SK-N-SH (cell line): Measurements from ENCODE around the gene ACOXL. TPM values are rescaled to one million over a fixed set of nuclear protein-coding genes. Genes with fewer than 3 reads are reported as not detected.

ENCODE experiments used
- CTCF ChIA-PET: fragments of 300-600, 350-600 bp; formaldehyde crosslinking; extraction: SDS; loops from one replicate; lab custom pipeline; 2021; lab: Yijun Ruan, JAX
- POLR2A ChIA-PET: fragments of 350-600 bp; sonication (Branson Sonifier 250); formaldehyde crosslinking; extraction: SDS; loops from one replicate; lab custom pipeline; 2020; ENCODE audit warnings: antibody characterized with exemption, inconsistent platforms; lab: Yijun Ruan, JAX
- DNase-seq: peaks from one replicate; pipeline ENCODE4 v3.0.0; 2012
- H2AFZ ChIP-seq: fragments of 200-600 bp; sonication (generic); 2 replicates; pipeline ENCODE4 v1.8.1; 2016; ENCODE audit warnings: antibody characterized with exemption, mild to moderate bottlenecking, low read depth
- H3F3A ChIP-seq: fragments of 200-600 bp; sonication (generic); replicated peaks from 2 replicates; pipeline ENCODE3; 2016; ENCODE audit warnings: antibody characterized with exemption, mild to moderate bottlenecking; ENCODE audit not compliant: insufficient read depth
- H3K27ac ChIP-seq, 2 experiments: fragments of 200-500 bp in 1 of 2; fragments of 200-600 bp in 1 of 2; sonication (Bioruptor generic) in 1 of 2; sonication (generic), shearing (Covaris generic) in 1 of 2; 2 replicates each; pipeline versions ENCODE4 v1.5.1 to v1.6.1; 2014 to 2016; ENCODE audit warnings: low read depth in 2 of 2, inconsistent platforms in 1 of 2, low read length in 1 of 2, mild to moderate bottlenecking in 1 of 2, mixed read lengths in 1 of 2
- H3K27me3 ChIP-seq: fragments of 200-600 bp; sonication (generic), shearing (Covaris generic); 2 replicates; pipeline ENCODE4 v1.6.1; 2016; ENCODE audit warnings: mixed run types; ENCODE audit not compliant: insufficient read depth
- H3K36me3 ChIP-seq, 2 experiments: fragments of 200-500 bp in 1 of 2; fragments of 200-600 bp in 1 of 2; sonication (Bioruptor generic) in 1 of 2; sonication (generic) in 1 of 2; replicated peaks in 1 of 2; 2 replicates each; pipeline versions ENCODE3 to v1.5.1; 2014 to 2016; ENCODE audit warnings: low read length in 1 of 2, mild to moderate bottlenecking in 1 of 2; ENCODE audit not compliant: insufficient read depth in 2 of 2, control insufficient read depth in 1 of 2
- H3K4me1 ChIP-seq, 2 experiments: fragments of 200-500 bp in 1 of 2; fragments of 200-600 bp in 1 of 2; sonication (Bioruptor generic) in 1 of 2; sonication (generic), shearing (Covaris generic) in 1 of 2; 2 replicates each; pipeline versions ENCODE4 v1.5.1 to v1.6.1; 2014 to 2016; ENCODE audit warnings: low read depth in 1 of 2, low read length in 1 of 2, mixed run types in 1 of 2; ENCODE audit not compliant: insufficient read depth in 2 of 2, control insufficient read depth in 1 of 2
- H3K4me2 ChIP-seq: fragments of 200-600 bp; sonication (generic), shearing (Covaris generic); 2 replicates; pipeline ENCODE4 v1.6.1; 2017; ENCODE audit warnings: mixed run types
- H3K4me3 ChIP-seq, 2 experiments: fragments of 200-500 bp in 1 of 2; fragments of 200-600 bp in 1 of 2; sonication (Bioruptor generic) in 1 of 2; sonication (generic), shearing (Covaris generic) in 1 of 2; 2 replicates each; pipeline versions ENCODE4 v1.5.1 to v1.8.1; 2014 to 2016; ENCODE audit warnings: low read depth in 2 of 2, inconsistent platforms in 1 of 2, low read length in 1 of 2, mild to moderate bottlenecking in 1 of 2, mixed read lengths in 1 of 2, moderate library complexity in 1 of 2
- H3K79me2 ChIP-seq: fragments of 200-600 bp; sonication (generic); 2 replicates; pipeline ENCODE4 v1.8.1; 2017; ENCODE audit warnings: mild to moderate bottlenecking; ENCODE audit not compliant: insufficient read depth
- H3K9ac ChIP-seq: fragments of 200-600 bp; sonication (generic); 2 replicates; pipeline ENCODE4 v1.6.1; 2017; ENCODE audit warnings: mixed run types
- H3K9me2 ChIP-seq: fragments of 200-600 bp; sonication (generic); 2 replicates; pipeline ENCODE4 v1.6.1; 2017; ENCODE audit warnings: mixed run types
- H3K9me3 ChIP-seq: fragments of 200-600 bp; sonication (generic); 2 replicates; pipeline ENCODE4 v1.6.1; 2017; ENCODE audit warnings: mixed run types, mild to moderate bottlenecking, moderate library complexity
- H4K20me1 ChIP-seq: fragments of 200-600 bp; sonication (generic); 2 replicates; pipeline ENCODE4 v1.6.1; 2017; ENCODE audit warnings: mild to moderate bottlenecking, mixed run types; ENCODE audit not compliant: insufficient read depth
- EZH2phosphoT487 ChIP-seq: fragments of 200-600 bp; sonication (generic); IDR thresholded peaks from 2 replicates; pipeline ENCODE4 v1.6.1; 2017; ENCODE audit warnings: low read depth, mixed run types, mild to moderate bottlenecking, antibody characterized with exemption, moderate library complexity, borderline replicate concordance
- FOXJ3 ChIP-seq: sonication (generic); formaldehyde crosslinking; IDR thresholded peaks from 2 replicates; pipeline ENCODE4 v1.5.1; 2020; ENCODE audit warnings: mild to moderate bottlenecking, missing genetic modification reagents
- GABPA ChIP-seq: IDR thresholded peaks from 2 replicates; pipeline ENCODE4 v1.4.0; 2012; ENCODE audit warnings: low read depth, mild to moderate bottlenecking
- GATA2 ChIP-seq: sonication (generic); formaldehyde crosslinking; IDR thresholded peaks from 2 replicates; pipeline ENCODE4 v1.5.0; 2020; ENCODE audit warnings: mild to moderate bottlenecking, missing genetic modification reagents
- IRF3 ChIP-seq: fragments of 150-350 bp; IDR thresholded peaks from 2 replicates; pipeline ENCODE4 v1.6.1; 2016; ENCODE audit warnings: mild to moderate bottlenecking, low read depth, low read length
- JUND ChIP-seq: IDR thresholded peaks from 2 replicates; pipeline ENCODE4 v1.4.0; 2012
- MXI1 ChIP-seq: IDR thresholded peaks from 2 replicates; pipeline ENCODE4 v1.6.1; 2012; ENCODE audit warnings: mild to moderate bottlenecking, low read depth, low read length, improper control_type of control experiment
- NFIC ChIP-seq: IDR thresholded peaks from 2 replicates; pipeline ENCODE4 v1.4.0; 2012; ENCODE audit warnings: borderline replicate concordance
- NRF1 ChIP-seq: IDR thresholded peaks from 2 replicates; pipeline ENCODE4 v1.6.1; 2012; ENCODE audit warnings: low read depth, mild to moderate bottlenecking, low read length
- PBX3 ChIP-seq: IDR thresholded peaks from 2 replicates; pipeline ENCODE4; 2012
- REST ChIP-seq: IDR thresholded peaks from 2 replicates; pipeline ENCODE4 v1.6.1; 2012; ENCODE audit warnings: mild to moderate bottlenecking, low read depth, low read length, moderate library complexity
- RFX5 ChIP-seq: IDR thresholded peaks from 2 replicates; pipeline ENCODE4 v1.6.1; 2012; ENCODE audit warnings: mild to moderate bottlenecking, improper control_type of control experiment, low read length
- RXRA ChIP-seq: IDR thresholded peaks from 2 replicates; pipeline ENCODE4 v1.4.0; 2012; ENCODE audit warnings: low read depth, mild to moderate bottlenecking, borderline replicate concordance
- TAF1 ChIP-seq: IDR thresholded peaks from 2 replicates; pipeline ENCODE4 v1.6.1; 2012; ENCODE audit warnings: low read depth, mild to moderate bottlenecking, low read length, moderate library complexity, borderline replicate concordance
- TCF12 ChIP-seq: IDR thresholded peaks from 2 replicates; pipeline ENCODE4 v1.4.0; 2012
- TEAD4 ChIP-seq: IDR thresholded peaks from 2 replicates; pipeline ENCODE4 v1.4.0; 2012; ENCODE audit warnings: mild to moderate bottlenecking, borderline replicate concordance; ENCODE audit not compliant: insufficient read depth
- USF1 ChIP-seq: IDR thresholded peaks from 2 replicates; pipeline ENCODE4 v1.4.0; 2012; ENCODE audit warnings: low read depth, borderline replicate concordance
- YY1 ChIP-seq: IDR thresholded peaks from 2 replicates; pipeline ENCODE4 v1.4.0; 2012; ENCODE audit warnings: low read depth, mild to moderate bottlenecking
- WGBS: methylation state at CpG from one replicate; pipeline ENCODE4 v1.1.6; 2017; ENCODE audit warnings: low lambda C conversion rate; 5-methylcytosine and 5-hydroxymethylcytosine counted together
- polyA plus RNA-seq, 3 experiments: library from polyadenylated mRNA; depleted of rRNA; stranded (reverse); fragments of >200 nt; gene quantifications; 2 replicates each; pipeline ENCODE4 v1.2.3, GENCODE V29; 2012

The ACOXL gene
- polyA plus RNA-seq, 1 of the 3 experiments (the other 2 are of a cell fraction): not detected

- CTCF ChIA-PET: no interaction called here
- no peak for TF ChIP-seq EZH2phosphoT487
- no peak for TF ChIP-seq RXRA
- no peak for TF ChIP-seq NRF1
- no peak for TF ChIP-seq RFX5
- no peak for TF ChIP-seq USF1
- TF ChIP-seq GABPA: no peak
- TF ChIP-seq FOXJ3 (CRISPR knock-in tag): no peak
- TF ChIP-seq YY1: no peak
- TF ChIP-seq TCF12: no peak
- no peak for TF ChIP-seq MXI1
- no peak for TF ChIP-seq GATA2 (CRISPR knock-in tag)
- TF ChIP-seq REST: no peak
- TF ChIP-seq IRF3: no peak
- TF ChIP-seq PBX3: no peak
- no peak for TF ChIP-seq TAF1
- no peak for TF ChIP-seq JUND
- TF ChIP-seq TEAD4: no peak
- no peak for TF ChIP-seq NFIC
- TF ChIP-seq, all 33 proteins: peak for 0
- Histone ChIP-seq H3K36me3 (no peaks in the 10 kb centered on the region), H3K4me2 (no peak overlapping the region), H3K4me1 (no peaks in the 10 kb centered on the region), H2AFZ (no peak overlapping the region), H3K9ac (no peak overlapping the region), H4K20me1 (no peaks in the 10 kb centered on the region), H3K27me3 (no peaks in the 10 kb centered on the region), H3K4me3 (no peak overlapping the region), H3K27ac (no peak overlapping the region), H3F3A (no peaks in the 10 kb centered on the region), H3K9me3 (no peaks in the 10 kb centered on the region), H3K79me2 (no peaks in the 10 kb centered on the region), H3K9me2 (no peaks in the 10 kb centered on the region)
- WGBS: 48% methylated on average over 10 of the region's 12 CpGs
- POLR2A ChIA-PET: no interaction called here
- no peak for DNase-seq
Observed at GRCh38 chr2:110807522-110807921, 75.1 kb downstream of the ACOXL start.
